HS-5 (cell line): ENCODE measurements around the gene CYP2W1.
"Not testable (repeated sequence)": the region's sequence is repeated elsewhere in the genome, so short reads cannot be mapped to it uniquely, and the experiment has no call there.

Experiments
- DNase-seq: peaks from one replicate; pipeline ENCODE4 v3.0.0-alpha.2; 2012; ENCODE audit warnings: low read depth

Gene CYP2W1

DNA sequence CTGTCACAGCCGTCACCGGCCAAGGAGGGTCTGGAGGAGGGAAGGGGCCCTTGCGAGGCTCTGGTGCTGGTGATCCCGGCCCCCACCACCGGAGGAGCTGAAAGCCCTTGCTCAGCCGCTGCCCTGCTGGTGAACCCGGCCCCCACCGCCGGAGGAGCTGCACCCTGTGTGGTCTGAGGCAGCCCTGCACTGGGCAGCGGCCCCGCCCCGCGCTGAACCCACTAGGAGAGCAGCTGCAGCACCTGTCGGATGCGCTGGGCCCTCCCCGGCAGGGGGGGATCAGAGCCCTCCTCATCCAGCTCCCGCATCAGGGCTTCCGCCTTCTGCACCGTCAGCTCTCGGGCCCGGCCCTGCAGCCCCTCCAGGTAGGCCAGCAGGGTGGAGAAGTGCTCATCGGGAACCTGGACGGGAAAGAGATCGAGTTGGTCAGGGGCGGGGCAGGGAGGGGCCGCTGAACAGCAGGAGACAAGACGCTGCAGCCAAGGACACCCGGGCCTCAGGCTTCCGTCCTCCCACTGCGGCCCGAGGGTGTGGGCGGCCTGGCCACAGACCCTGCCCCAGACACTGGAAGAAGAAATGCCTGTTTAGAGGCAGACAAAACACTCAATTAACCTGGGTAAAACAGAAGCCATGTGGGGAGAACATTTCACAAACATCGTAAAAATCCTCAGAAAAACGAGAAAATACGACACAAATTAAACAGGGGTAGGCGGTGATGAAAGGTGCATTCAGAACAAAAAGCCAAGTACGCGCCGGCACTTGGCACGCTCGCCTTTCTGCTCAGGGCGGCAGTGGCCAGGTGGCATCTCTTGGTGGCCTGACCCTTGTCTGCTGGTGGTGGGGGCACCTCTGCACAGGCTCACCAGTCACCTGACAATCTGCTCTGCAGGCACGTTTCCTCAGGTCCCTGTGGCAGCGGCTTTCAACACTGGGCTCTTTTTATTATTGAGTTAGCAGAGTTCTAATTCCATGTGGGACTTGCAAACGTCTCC, 14.7 kb downstream of the CYP2W1 start:
- DNase-seq: no peak

DNA sequence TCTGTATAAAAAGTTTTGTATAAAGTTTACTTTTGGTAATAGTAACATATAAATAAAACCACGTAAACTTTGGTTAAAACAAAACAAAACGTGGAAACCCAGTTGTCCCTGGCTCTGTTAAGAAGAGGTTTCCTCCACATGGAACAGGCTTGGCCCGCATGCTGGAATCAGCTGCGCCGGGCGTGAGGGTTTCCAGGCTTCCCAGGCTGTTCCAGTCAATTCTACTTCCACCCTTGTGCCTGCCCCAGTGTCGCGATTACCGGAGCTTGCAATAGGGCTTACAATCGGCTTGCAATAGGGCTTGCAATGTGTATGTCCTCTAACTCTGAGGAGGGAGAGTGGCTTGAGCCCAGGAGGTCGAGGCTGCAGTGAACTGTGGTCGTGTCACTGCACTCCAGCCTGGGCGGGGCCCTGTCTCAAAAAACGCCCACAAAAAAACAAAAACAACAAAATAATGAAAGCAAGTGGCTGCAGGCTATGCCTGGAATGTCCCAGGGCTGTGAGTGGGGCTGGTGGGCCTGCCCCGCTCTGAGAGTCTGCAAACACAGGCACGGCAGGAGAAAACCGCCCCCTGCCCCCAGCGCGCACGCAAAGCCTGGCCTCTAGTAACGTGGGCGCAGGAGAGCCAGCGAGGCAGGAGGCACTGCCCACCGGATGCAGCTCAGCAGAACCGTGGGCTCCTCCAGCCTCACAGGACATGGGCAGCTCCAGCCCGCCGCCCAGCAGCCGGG, 16.3 kb downstream of the CYP2W1 start:
- DNase-seq: no peak

DNA sequence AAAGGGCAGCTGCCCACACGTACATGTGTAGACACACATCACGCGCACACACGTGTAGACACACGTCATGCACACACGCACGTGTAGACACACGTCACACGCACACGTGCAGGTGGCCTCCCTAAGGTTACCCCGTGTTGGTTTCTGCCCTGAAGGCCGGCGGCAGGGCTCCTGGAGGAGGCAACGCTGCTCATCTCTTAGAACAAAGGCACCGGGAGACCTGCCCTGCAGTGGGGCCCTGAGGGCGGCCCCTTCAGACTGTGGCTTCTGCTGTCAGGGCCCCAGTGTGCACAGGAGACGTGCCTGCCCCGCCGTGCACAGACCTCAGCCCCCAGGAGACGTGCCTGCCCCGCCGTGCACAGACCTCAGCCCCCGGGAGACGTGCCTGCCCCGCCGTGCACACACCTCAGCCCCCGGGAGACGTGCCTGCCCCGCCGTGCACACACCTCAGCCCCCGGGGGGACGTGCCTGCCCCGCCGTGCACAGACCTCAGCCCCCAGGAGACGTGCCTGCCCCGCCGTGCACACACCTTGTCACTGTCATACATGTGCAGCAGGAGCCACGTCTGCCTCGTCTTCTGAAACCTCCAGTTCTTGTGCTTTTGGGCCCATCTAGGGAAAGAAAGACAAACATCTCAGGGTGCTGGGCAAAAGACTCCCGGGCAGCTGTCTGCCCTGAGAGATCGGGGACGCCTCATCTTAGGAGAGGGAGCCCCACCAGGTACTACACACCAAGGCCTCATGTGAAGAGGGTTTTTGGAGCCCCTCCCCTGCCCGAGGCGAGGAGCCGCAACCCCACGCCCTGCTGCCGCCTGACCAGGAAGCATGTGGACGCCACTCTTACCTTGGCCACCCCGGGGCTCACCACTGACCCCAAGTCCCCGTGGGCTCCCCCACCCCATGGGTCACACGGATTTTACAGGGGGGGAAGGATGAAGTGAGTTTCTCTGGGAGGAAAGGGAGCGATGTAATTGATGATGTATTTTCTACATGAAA, 17.3 kb downstream of the CYP2W1 start:
- no peak for DNase-seq

DNA sequence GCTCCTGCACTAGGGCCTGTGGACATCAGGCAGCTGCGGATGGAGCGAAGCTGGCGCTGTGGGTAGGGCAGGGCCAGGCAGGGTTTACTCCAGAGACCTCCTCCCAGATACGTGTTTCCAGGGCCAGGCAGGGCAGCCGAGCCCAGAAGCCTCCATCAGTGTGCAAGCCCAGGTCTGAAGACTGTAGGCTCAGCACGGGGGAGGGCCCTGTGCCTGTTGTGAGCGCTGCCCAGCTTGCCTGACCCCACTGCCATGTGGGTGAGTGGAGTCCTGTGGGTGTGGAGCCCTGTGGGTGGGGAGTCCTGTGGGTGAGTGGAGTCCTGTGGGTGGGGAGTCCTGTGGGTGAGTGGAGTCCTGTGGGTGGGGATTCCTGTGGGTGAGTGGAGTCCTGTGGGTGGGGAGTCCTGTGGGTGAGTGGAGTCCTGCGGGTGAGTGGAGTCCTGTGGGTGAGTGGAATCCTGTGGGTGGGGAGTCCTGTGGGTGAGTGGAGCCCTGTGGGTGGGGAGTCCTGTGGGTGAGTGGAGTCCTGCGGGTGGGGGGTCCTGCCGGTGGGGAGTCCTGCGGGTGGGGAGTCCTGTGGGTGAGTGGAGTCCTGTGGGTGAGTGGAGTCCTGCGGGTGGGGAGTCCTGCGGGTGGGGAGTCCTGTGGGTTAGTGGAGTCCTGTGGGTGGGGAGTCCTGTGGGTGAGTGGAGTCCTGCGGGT, 18.2 kb downstream of the CYP2W1 start:
- DNase-seq: not testable (repeated sequence)

DNA sequence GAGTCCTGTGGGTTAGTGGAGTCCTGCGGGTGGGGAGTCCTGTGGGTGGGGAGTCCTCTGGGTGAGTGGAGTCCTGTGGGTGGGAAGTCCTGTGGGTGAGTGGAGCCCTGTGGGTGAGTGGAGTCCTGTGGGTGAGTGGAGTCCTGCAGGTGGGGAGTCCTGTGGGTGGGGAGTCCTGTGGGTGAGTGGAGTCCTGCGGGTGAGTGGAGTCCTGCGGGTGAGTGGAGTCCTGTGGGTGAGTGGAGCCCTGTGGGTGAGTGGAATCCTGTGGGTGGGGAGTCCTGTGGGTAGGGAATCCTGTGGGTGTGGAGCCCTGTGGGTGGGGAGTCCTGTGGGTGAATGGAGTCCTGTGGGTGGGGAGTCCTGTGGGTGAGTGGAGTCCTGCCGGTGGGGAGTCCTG, 19.0 kb downstream of the CYP2W1 start:
- not testable (repeated sequence) for DNase-seq

GRCh38 chr7:1002445-1002844, 19.5 kb downstream of the CYP2W1 start:
- DNase-seq: not testable (repeated sequence)

GRCh38 chr7:1004018-1004852, 21.3 kb downstream of the CYP2W1 start:
- DNase-seq: no peak

DNA sequence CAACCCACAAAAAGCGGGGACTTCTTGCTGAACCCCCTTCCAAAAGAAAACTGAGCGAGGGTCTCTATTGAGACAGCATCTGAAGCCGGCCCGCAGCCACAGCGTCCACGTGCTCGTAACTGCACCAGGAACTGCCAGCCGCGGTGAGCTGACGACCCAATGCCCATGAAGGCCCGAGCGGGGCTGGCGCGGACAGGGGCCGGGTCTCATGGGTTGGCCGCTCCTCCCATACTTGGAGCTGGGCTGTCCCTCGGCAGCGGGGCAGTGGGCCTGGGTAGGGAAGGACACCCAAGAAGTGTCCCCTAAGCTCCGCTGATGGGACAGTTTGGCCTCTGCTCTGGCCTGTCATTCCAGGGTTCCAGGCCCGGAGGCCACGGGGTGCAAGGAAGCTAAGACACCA, 22.3 kb downstream of the CYP2W1 start:
- DNase-seq: no peak

- DNase-seq: no peak
Observed at GRCh38 chr7:1007901-1008300, 24.9 kb downstream of the CYP2W1 start.

- DNase-seq: no peak
Observed at GRCh38 chr7:1008733-1009363, 25.9 kb downstream of the CYP2W1 start.

DNA sequence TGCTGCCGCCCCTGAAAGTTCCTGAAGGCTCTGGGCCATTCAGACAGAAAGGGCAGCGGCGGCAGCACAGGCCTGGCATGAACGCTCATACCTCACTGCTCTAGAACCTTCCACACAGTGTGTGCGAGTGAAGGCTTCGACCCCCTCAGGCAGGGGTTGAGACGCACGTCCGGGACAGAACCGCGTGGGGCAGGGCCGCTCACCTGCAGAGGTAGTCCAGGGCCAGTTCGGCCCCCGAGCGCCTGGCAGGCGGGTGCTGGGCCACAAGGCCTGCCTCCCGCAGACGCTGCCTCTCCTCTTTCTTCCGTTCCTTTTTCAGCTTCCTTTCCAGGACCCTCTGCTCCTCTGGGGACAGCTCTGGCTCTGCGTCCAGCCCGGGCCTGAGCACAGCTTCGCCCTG, 26.8 kb downstream of the CYP2W1 start:
- no peak for DNase-seq

GRCh38 chr7:1010226-1010625, 27.2 kb downstream of the CYP2W1 start:
- DNase-seq: no peak

- DNase-seq: no peak
Observed at GRCh38 chr7:1011297-1012003, 28.5 kb downstream of the CYP2W1 start.

DNA sequence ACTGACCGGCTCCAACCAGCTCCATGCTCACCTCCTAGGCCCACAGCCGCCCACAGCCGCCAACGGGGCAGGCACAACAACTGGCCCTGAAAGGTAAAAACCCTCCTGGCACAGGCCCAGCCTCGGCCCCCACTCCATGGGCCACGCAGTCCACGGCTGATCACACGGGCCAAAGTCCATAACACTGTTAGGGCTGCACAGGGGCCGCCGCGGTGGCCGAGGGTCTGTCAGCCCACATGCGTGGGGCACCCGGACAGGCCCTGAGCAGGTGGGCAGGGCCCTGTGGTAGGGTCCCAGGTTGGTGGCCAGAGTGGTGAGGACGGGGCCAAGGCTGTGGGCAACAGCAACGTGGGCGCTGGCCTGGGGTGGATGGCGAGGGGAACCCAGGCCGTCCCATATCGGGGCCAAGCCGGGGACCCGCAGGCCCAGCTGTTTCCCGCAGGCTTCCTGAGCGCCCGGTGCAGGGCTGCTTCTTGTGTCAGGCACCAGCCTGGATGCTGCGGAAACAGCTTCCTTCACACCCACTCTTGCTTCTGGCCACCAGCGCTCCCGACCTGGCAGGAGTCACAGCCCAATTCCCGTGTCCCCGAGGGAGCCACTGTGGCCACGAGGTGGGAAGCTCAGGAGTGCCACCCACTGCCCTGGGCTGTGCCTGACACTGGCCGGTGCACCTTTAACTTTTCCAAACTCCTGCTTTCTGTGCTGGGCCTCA, 29.2 kb downstream of the CYP2W1 start:
- no peak for DNase-seq

DNA sequence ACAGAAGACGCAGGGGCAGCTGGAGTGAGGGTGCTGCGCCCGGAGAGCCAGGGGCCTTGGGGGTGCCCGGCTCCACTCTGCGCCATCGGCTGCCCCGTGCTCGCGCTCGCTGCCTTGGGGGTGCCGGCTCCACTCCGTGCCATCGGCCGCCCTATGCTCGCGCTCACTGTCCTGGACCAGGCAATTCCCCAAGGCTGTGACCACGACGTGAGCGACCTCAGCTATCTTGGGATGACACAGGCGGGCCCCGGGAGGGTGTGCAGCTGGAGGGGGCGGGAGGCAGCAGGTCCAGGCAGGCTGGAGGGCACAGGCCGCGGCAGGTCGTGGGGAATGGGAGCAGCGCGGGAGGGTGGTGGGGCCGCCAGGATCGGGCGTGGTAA, 29.7 kb downstream of the CYP2W1 start:
- DNase-seq: no peak

DNA sequence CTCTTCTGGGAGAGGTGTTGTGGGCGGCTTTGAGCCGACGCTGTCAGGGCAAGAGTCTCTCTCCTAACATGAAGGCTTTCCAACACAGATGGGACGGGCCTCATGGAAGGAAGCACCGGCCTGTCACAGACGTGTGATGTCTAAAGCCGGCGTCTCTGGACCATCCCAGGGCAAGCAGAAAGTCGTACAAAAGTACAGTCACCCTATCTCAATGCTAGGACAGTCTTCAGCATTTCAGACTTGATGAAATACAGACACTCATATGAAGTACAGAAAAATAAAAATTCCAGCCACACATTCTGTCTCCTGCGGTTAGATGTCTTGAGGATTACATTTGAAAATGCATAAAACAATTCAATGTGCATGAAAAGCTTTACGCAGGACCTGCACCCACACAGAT, 30.6 kb downstream of the CYP2W1 start:
- no peak for DNase-seq

GRCh38 chr7:1014681-1015080, 31.7 kb downstream of the CYP2W1 start:
- no peak for DNase-seq
